Endothelial cell of umbilical vein (primary cell): ENCODE measurements around the gene SAMD4B. TPM values are rescaled to one million over a fixed set of nuclear protein-coding genes. Genes with fewer than 3 reads are reported as not detected.

Experiments used
- BruUV-seq: library from RNA; stranded (reverse); fragments of 400-500 nt; replicated peaks from 2 replicates; lab custom pipeline; 2021; lab: Mats Ljungman, UMichigan
- CTCF ChIA-PET: fragments of 300-600, 350-600 bp; sonication (Branson Sonifier 250); formaldehyde crosslinking; loops from one replicate; lab custom pipeline; 2021; ENCODE audit warnings: antibody characterized with exemption, inconsistent platforms; lab: Charles Lee
- POLR2A ChIA-PET: fragments of 300-600, 350-600 bp; sonication (Branson Sonifier 250); formaldehyde crosslinking; loops from one replicate; lab custom pipeline; 2021; ENCODE audit warnings: antibody characterized with exemption, inconsistent platforms; lab: Charles Lee
- DNase-seq: peaks from one replicate; pipeline ENCODE4 v3.0.0-alpha.2; 2011; ENCODE audit warnings: low read depth, low spot score
- FAIRE-seq: peaks from 2 replicates; lab custom pipeline; 2011; peaks lifted over from hg19 to GRCh38; lab: Jason Lieb, UNC
- H2AFZ ChIP-seq: 2 replicates; pipeline ENCODE4 v1.6.0; 2012; ENCODE audit warnings: low read depth, low read length, control low read depth, inconsistent platforms
- H3K27ac ChIP-seq: 2 replicates; pipeline ENCODE4 v1.5.1; 2011; ENCODE audit warnings: low read depth, mild to moderate bottlenecking, control low read depth, low read length, moderate library complexity; ENCODE audit not compliant: insufficient read depth
- H3K27me3 ChIP-seq, 2 experiments: 2 replicates each; pipeline versions ENCODE4 v1.6.0 to v1.6.1; 2011; ENCODE audit warnings: low read length in 2 of 2, mixed read lengths in 1 of 2; ENCODE audit not compliant: control insufficient read depth in 2 of 2, insufficient read depth in 2 of 2
- H3K36me3 ChIP-seq, 2 experiments: 2 replicates in 1 of 2; 3 replicates in 1 of 2; pipeline ENCODE4 v1.5.1; 2011; ENCODE audit warnings: low read length in 2 of 2, mild to moderate bottlenecking in 1 of 2, moderate library complexity in 1 of 2; ENCODE audit not compliant: control insufficient read depth in 2 of 2, insufficient read depth in 2 of 2; ENCODE audit errors: extremely low read depth in 1 of 2
- H3K4me1 ChIP-seq: 3 replicates; pipeline ENCODE4 v1.5.1; 2011; ENCODE audit warnings: mild to moderate bottlenecking, low read length; ENCODE audit not compliant: control insufficient read depth, insufficient read depth; ENCODE audit errors: extremely low read depth
- H3K4me2 ChIP-seq: 2 replicates; pipeline ENCODE4 v1.6.1; 2011; ENCODE audit warnings: low read length, control low read depth, mixed read lengths; ENCODE audit not compliant: insufficient read depth
- H3K4me3 ChIP-seq, 3 experiments: fragments of 200-600 bp in 1 of 3; sonication (generic), shearing (Covaris generic) in 1 of 3; replicated peaks in 1 of 3; 2 replicates each; pipeline ENCODE4 v1.5.1; 2011 to 2016; ENCODE audit warnings: control low read depth in 3 of 3, low read length in 3 of 3, mild to moderate bottlenecking in 2 of 3, inconsistent platforms in 1 of 3, low read depth in 1 of 3, moderate library complexity in 1 of 3; ENCODE audit not compliant: insufficient read depth in 1 of 3
- H3K79me2 ChIP-seq: 2 replicates; pipeline ENCODE4 v1.6.0; 2012; ENCODE audit warnings: low read length, inconsistent platforms; ENCODE audit not compliant: control insufficient read depth, insufficient read depth
- H3K9ac ChIP-seq: replicated peaks from 2 replicates; pipeline ENCODE3; 2011; ENCODE audit warnings: low read length, control low read depth; ENCODE audit not compliant: insufficient read depth; ENCODE audit errors: extremely low read depth
- H3K9me1 ChIP-seq: replicated peaks from 3 replicates; pipeline ENCODE4 v1.6.0; 2011; ENCODE audit warnings: mild to moderate bottlenecking, low read length; ENCODE audit not compliant: control insufficient read depth, insufficient read depth; ENCODE audit errors: extremely low read depth
- H3K9me3 ChIP-seq: replicated peaks from 2 replicates; pipeline ENCODE4 v1.5.1; 2012; ENCODE audit warnings: low read length, inconsistent platforms; ENCODE audit not compliant: control insufficient read depth, insufficient read depth
- H4K20me1 ChIP-seq: replicated peaks from 2 replicates; pipeline ENCODE3; 2011; ENCODE audit warnings: mild to moderate bottlenecking, low read length; ENCODE audit not compliant: control insufficient read depth, insufficient read depth; ENCODE audit errors: extremely low read depth
- CTCF ChIP-seq, 2 donors: IDR thresholded peaks; 1 replicate in 1 of 2; 2 replicates in 1 of 2; pipeline ENCODE4 v1.5.1; 2011; ENCODE audit warnings: low read length in 2 of 2, mild to moderate bottlenecking in 2 of 2, moderate library complexity in 2 of 2, control low read depth in 1 of 2, inconsistent platforms in 1 of 2, low read depth in 1 of 2; ENCODE audit not compliant: insufficient read depth in 1 of 2; ENCODE audit errors: extremely low read depth in 1 of 2
- EZH2 ChIP-seq: IDR thresholded peaks from 2 replicates; pipeline ENCODE4 v1.6.1; 2012; ENCODE audit warnings: borderline replicate concordance, low read depth, mild to moderate bottlenecking, moderate library complexity, low read length, inconsistent platforms; ENCODE audit not compliant: severe bottlenecking
- FOS ChIP-seq: IDR thresholded peaks from 2 replicates; pipeline ENCODE4 v1.6.1; 2011; ENCODE audit warnings: mild to moderate bottlenecking, low read length, moderate library complexity, borderline replicate concordance; ENCODE audit not compliant: insufficient read depth
- GATA2 ChIP-seq: IDR thresholded peaks from 2 replicates; pipeline ENCODE4 v1.7.0; 2011; ENCODE audit warnings: low read depth, mild to moderate bottlenecking, moderate library complexity, mixed read lengths, low read length; ENCODE audit not compliant: insufficient read length, insufficient read depth
- JUN ChIP-seq: IDR thresholded peaks from 2 replicates; pipeline ENCODE4 v1.6.1; 2011; ENCODE audit warnings: borderline replicate concordance, low read depth; ENCODE audit not compliant: insufficient read length, insufficient read depth
- MAX ChIP-seq: IDR thresholded peaks from 2 replicates; pipeline ENCODE4 v1.6.1; 2011; ENCODE audit not compliant: insufficient read depth, insufficient read length
- MYC ChIP-seq: IDR thresholded peaks from one replicate; pipeline ENCODE4 v1.6.1; 2011; ENCODE audit warnings: mild to moderate bottlenecking, low read depth, low read length
- POLR2A ChIP-seq: IDR thresholded peaks from 2 replicates; pipeline ENCODE4 v1.6.1; 2012; ENCODE audit warnings: low read depth, mild to moderate bottlenecking, control low read depth, low read length
- POLR2AphosphoS5 ChIP-seq: IDR thresholded peaks from 2 replicates; pipeline ENCODE4 v1.6.1; 2012; ENCODE audit warnings: low read depth, mild to moderate bottlenecking, control low read depth, low read length, moderate library complexity; ENCODE audit not compliant: insufficient read depth
- dilution Hi-C: fragments of 300-500 bp; cut with MboI; formaldehyde crosslinking; loops from one replicate; pipeline ENCODE4 v1.15.0; 2019; ENCODE audit warnings: low sequenced_read_pairs; ENCODE audit not compliant: extremely low pct_ligation_motif_present
- intact Hi-C: fragments of 100-400 bp; cut with micrococcal nuclease; formaldehyde crosslinking; loops from one replicate; pipeline ENCODE4 v1.10.0; 2022
- polyA plus RNA-seq, 4 experiments: library from polyadenylated mRNA; depleted of rRNA in 3 of 4; stranded (reverse) in 3 of 4; unstranded in 1 of 4; fragments of >200 nt; gene quantifications; 2 replicates each; pipeline versions ENCODE4 v1.2.1 to v1.2.3, GENCODE V29; 2011 to 2012; ENCODE audit warnings: missing spikeins in 1 of 4
- total RNA-seq: library from RNA; stranded (reverse); gene quantifications from 2 replicates; pipeline ENCODE4 v1.2.3, GENCODE V29; 2021

The SAMD4B gene
- total and polyA plus RNA-seq, 2 donors (not counting 3 experiments of a cell fraction or from before 2014, with no cell fraction given): 82.1 to 84.2 TPM

- H2AFZ ChIP-seq: no peak overlapping the region
- no peaks in the 10 kb centered on the region for H4K20me1 ChIP-seq
- POLR2A ChIA-PET: no interaction called here
- H3K79me2 ChIP-seq: peaks cover 7% of the 10 kb centered on the region
- no peaks in the 10 kb centered on the region for H3K27me3 ChIP-seq
- H3K9ac ChIP-seq: no peak overlapping the region
- H3K4me3 ChIP-seq: no peak overlapping the region
- dilution Hi-C loops (no loop called here), intact Hi-C loops (no loop called here)
- BruUV-seq: no TSS peak
- peaks cover 5% of the 10 kb centered on the region for H3K4me1 ChIP-seq
- no peak overlapping the region for H3K27ac ChIP-seq
- H3K4me2 ChIP-seq: no peak overlapping the region
- TF ChIP-seq EZH2 (no peak), GATA2 (no peak), JUN (no peak), MYC (no peak), POLR2AphosphoS5 (no peak), POLR2A (no peak)
- H3K9me3 ChIP-seq: no peaks in the 10 kb centered on the region
- CTCF ChIA-PET: interaction anchor here (0.9 to 1.1 kb wide), 3 partner anchors 11 to 24 kb away, joined by 4 read pairs; no protein-coding TSS in a partner anchor
- DNase-seq: no peak
- H3K9me1 ChIP-seq: no peaks in the 10 kb centered on the region
- H3K36me3 ChIP-seq: peaks cover 7 to 48% of the 10 kb centered on the region in 2 experiments
- no peak for FAIRE-seq
These were observed 44.3 kb downstream of the SAMD4B start for GRCh38 chr19:39386557-39386956.

GRCh38 chr19:39388657-39389056, 46.4 kb downstream of the SAMD4B start:
- Histone ChIP-seq H3K27ac (no peak overlapping the region), H3K9ac (no peak overlapping the region), H3K4me2 (no peak overlapping the region), H3K27me3 (no peaks in the 10 kb centered on the region), H3K9me1 (no peaks in the 10 kb centered on the region), H3K36me3 (peaks cover 7 to 34% of the 10 kb centered on the region in 2 experiments), H3K4me1 (peaks cover 9% of the 10 kb centered on the region), H4K20me1 (no peaks in the 10 kb centered on the region), H3K79me2 (peaks cover 11% of the 10 kb centered on the region), H3K4me3 (no peak overlapping the region), H2AFZ (no peak overlapping the region), H3K9me3 (no peaks in the 10 kb centered on the region)
- DNase-seq (no peak), FAIRE-seq (no peak)
- TF ChIP-seq MAX (no peak), POLR2AphosphoS5 (no peak), JUN (no peak), POLR2A (no peak), EZH2 (no peak), CTCF (IDR thresholded peaks at IDR 0.05; ENCODE audit: extremely low read depth in 1 of 2, insufficient read depth in 1 of 2, low read depth in 1 of 2, low read length in 2 of 2) (no peak), MYC (no peak), GATA2 (no peak), FOS (no peak)
- ChIA-PET POLR2A (no interaction called here), CTCF (no interaction called here)
- dilution Hi-C loops: no loop called here
- BruUV-seq: no TSS peak
- intact Hi-C loops: no loop called here
